HEK293 (cell line): ENCODE results near the gene F10.

Experiments used
- CTCF ChIA-PET: fragments of 350-600 bp; formaldehyde crosslinking; extraction: SDS; loops from one replicate; lab custom pipeline; 2021; ENCODE audit warnings: antibody characterized with exemption; lab: Yijun Ruan, JAX
- POLR2A ChIA-PET: fragments of 300-600 bp; formaldehyde crosslinking; extraction: SDS; loops from one replicate; lab custom pipeline; 2020; ENCODE audit warnings: antibody characterized with exemption, inconsistent platforms; lab: Yijun Ruan, JAX
- H3K27ac ChIP-seq: fragments of 200-500 bp; sonication (Bioruptor generic); 2 replicates; pipeline ENCODE4 v1.5.1; 2014; ENCODE audit warnings: low read depth, low read length, control low read depth, inconsistent platforms; ENCODE audit errors: extremely low read depth
- H3K36me3 ChIP-seq, 2 experiments: fragments of 200-500 bp in 1 of 2; sonication (Bioruptor generic) in 1 of 2; 1 replicate in 1 of 2; 2 replicates in 1 of 2; pipeline ENCODE4 v1.5.1; 2014 to 2017; ENCODE audit warnings: inconsistent platforms in 2 of 2, low read length in 2 of 2; ENCODE audit not compliant: control insufficient read depth in 2 of 2, insufficient read depth in 1 of 2
- H3K4me1 ChIP-seq: fragments of 200-500 bp; sonication (Bioruptor generic); 2 replicates; pipeline ENCODE4 v1.5.1; 2014; ENCODE audit warnings: mild to moderate bottlenecking, low read length, inconsistent platforms; ENCODE audit not compliant: control insufficient read depth, insufficient read depth
- H3K4me3 ChIP-seq: 2 replicates; pipeline ENCODE4 v1.5.1; 2011; ENCODE audit warnings: low read depth, mild to moderate bottlenecking, control low read depth, low read length, moderate library complexity
- H3K9me3 ChIP-seq: fragments of 200-500 bp; sonication (Bioruptor generic); 2 replicates; pipeline ENCODE4 v1.5.1; 2014; ENCODE audit warnings: low read depth, low read length, inconsistent platforms; ENCODE audit not compliant: control insufficient read depth, insufficient read depth
- GLIS1 ChIP-seq: fragments of 450-650 bp; formaldehyde crosslinking; IDR thresholded peaks from 2 replicates; pipeline ENCODE4 v1.5.1; 2016; ENCODE audit warnings: missing biosample characterization, missing genetic modification characterization
- KLF8 ChIP-seq: fragments of 450-650 bp; formaldehyde crosslinking; IDR thresholded peaks from 2 replicates; pipeline ENCODE4 v1.5.1; 2016; ENCODE audit warnings: missing biosample characterization, missing genetic modification characterization
- MYNN ChIP-seq: fragments of 450-650 bp; formaldehyde crosslinking; IDR thresholded peaks from 2 replicates; pipeline ENCODE4 v1.5.1; 2016; ENCODE audit warnings: missing biosample characterization, missing genetic modification characterization, borderline replicate concordance
- REPIN1 ChIP-seq: fragments of 450-650 bp; formaldehyde crosslinking; IDR thresholded peaks from 2 replicates; pipeline ENCODE4 v1.5.1; 2017; ENCODE audit warnings: missing biosample characterization, missing genetic modification characterization, low read depth
- SCRT2 ChIP-seq: fragments of 450-650 bp; formaldehyde crosslinking; IDR thresholded peaks from 2 replicates; pipeline ENCODE4 v1.5.1; 2016; ENCODE audit warnings: missing biosample characterization, missing genetic modification characterization
- SETDB1 ChIP-seq: IDR thresholded peaks from one replicate; pipeline ENCODE4 v1.6.1; 2017; ENCODE audit warnings: mild to moderate bottlenecking, low read length, moderate library complexity, mixed read lengths; ENCODE audit not compliant: insufficient read length
- ZFHX2 ChIP-seq: fragments of 450-650 bp; formaldehyde crosslinking; conservative IDR thresholded peaks from 2 replicates; pipeline ENCODE4 v1.5.1; 2016; ENCODE audit warnings: missing biosample characterization, missing genetic modification characterization
- ZFP37 ChIP-seq: fragments of 450-650 bp; formaldehyde crosslinking; IDR thresholded peaks from 2 replicates; pipeline ENCODE4 v1.5.1; 2016; ENCODE audit warnings: missing biosample characterization, missing genetic modification characterization
- ZFP41 ChIP-seq: fragments of 450-650 bp; formaldehyde crosslinking; IDR thresholded peaks from 2 replicates; pipeline ENCODE4 v1.5.1; 2016; ENCODE audit warnings: missing biosample characterization, missing genetic modification characterization, borderline replicate concordance
- ZNF132 ChIP-seq: fragments of 450-650 bp; formaldehyde crosslinking; IDR thresholded peaks from 2 replicates; pipeline ENCODE4 v1.5.1; 2017; ENCODE audit warnings: missing biosample characterization, missing genetic modification characterization, borderline replicate concordance
- ZNF184 ChIP-seq: fragments of 450-650 bp; IDR thresholded peaks from 2 replicates; pipeline ENCODE4 v1.5.1; 2018; ENCODE audit warnings: missing biosample characterization, mild to moderate bottlenecking, missing genetic modification characterization
- ZNF24 ChIP-seq: fragments of 450-650 bp; formaldehyde crosslinking; IDR thresholded peaks from 2 replicates; pipeline ENCODE4 v1.5.1; 2016; ENCODE audit warnings: missing biosample characterization, missing genetic modification characterization
- ZNF292 ChIP-seq: fragments of 450-650 bp; formaldehyde crosslinking; IDR thresholded peaks from 2 replicates; pipeline ENCODE4 v1.5.1; 2016; ENCODE audit warnings: low read depth, missing biosample characterization, missing genetic modification characterization, borderline replicate concordance
- ZNF354C ChIP-seq: fragments of 450-650 bp; formaldehyde crosslinking; IDR thresholded peaks from 2 replicates; pipeline ENCODE4 v1.5.1; 2016; ENCODE audit warnings: missing biosample characterization, missing genetic modification characterization, low read depth, borderline replicate concordance
- ZNF530 ChIP-seq: fragments of 450-650 bp; formaldehyde crosslinking; IDR thresholded peaks from 2 replicates; pipeline ENCODE4 v1.5.1; 2016; ENCODE audit warnings: low read depth, missing biosample characterization, missing genetic modification characterization
- ZNF549 ChIP-seq: fragments of 450-650 bp; IDR thresholded peaks from 2 replicates; pipeline ENCODE4 v1.5.1; 2018; ENCODE audit warnings: missing biosample characterization, missing genetic modification characterization, mild to moderate bottlenecking, inconsistent platforms, moderate library complexity
- ZNF670 ChIP-seq: fragments of 450-650 bp; formaldehyde crosslinking; IDR thresholded peaks from 2 replicates; pipeline ENCODE4 v1.5.1; 2016; ENCODE audit warnings: missing biosample characterization, missing genetic modification characterization, low read depth
- ZNF792 ChIP-seq: fragments of 450-650 bp; formaldehyde crosslinking; IDR thresholded peaks from 2 replicates; pipeline ENCODE4 v1.5.1; 2016; ENCODE audit warnings: missing biosample characterization, missing genetic modification characterization
- ZNF830 ChIP-seq: fragments of 450-650 bp; IDR thresholded peaks from 2 replicates; pipeline ENCODE4 v1.5.0; 2018; ENCODE audit warnings: missing biosample characterization, missing genetic modification characterization, low read depth, mild to moderate bottlenecking, moderate library complexity
- ZSCAN23 ChIP-seq: fragments of 450-650 bp; formaldehyde crosslinking; IDR thresholded peaks from 2 replicates; pipeline ENCODE4 v1.5.1; 2016; ENCODE audit warnings: missing biosample characterization, missing genetic modification characterization
- ZSCAN30 ChIP-seq: fragments of 450-650 bp; IDR thresholded peaks from 2 replicates; pipeline ENCODE4 v1.5.1; 2018; ENCODE audit warnings: missing biosample characterization, mild to moderate bottlenecking, missing genetic modification characterization, moderate library complexity
- TF ChIP-seq, protein P1 (sequence below): fragments of 450-650 bp; formaldehyde crosslinking; IDR thresholded peaks from 2 replicates; pipeline ENCODE4 v1.5.1; 2016; ENCODE audit warnings: missing biosample characterization, missing genetic modification characterization
- TF ChIP-seq, protein P2 (sequence below): fragments of 450-650 bp; formaldehyde crosslinking; IDR thresholded peaks from 2 replicates; pipeline ENCODE4 v1.5.1; 2017; ENCODE audit warnings: missing biosample characterization, missing genetic modification characterization

The F10 gene

DNA sequence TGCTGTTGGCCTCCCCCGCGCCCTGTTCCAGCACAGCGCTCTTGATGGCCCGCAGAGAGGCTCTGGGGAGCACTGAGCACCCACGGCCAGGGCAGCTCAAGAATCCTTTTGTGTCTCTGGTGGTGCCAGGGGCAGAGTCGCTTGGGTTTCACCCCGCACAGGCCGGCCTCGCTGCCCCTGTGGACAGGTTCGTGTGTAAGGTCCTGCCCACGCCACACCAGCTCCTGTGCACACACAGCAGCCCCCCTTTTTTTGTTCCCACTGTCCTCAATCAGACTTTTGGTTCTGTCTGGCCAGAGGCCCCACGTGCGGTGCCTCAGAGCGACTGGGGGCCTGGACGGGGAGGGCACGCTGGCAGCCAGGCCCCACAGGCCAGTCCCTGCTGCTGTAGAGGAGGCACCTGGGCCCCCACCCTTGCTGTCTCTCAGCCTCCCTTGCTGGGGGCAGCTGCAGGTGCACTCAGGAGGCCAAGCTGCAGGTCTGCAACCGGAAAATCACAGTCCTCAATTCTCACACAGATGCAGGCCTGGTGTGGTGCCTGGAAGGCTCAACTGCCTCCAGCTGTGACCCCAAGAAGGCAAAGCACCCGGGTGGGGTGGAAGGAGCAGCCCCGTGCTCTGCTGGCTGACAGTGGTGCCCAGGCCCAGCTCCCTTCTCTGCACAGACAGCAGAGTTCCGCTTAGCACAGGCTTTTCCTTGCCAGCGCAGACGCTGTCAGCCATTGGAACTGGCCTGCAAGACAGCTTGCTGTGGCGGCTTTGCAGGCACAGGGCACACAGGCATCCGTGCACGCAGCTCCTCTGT lies 29.6 kb upstream of the F10 start:
- H3K4me3 ChIP-seq: no peak overlapping the region
- H3K9me3 ChIP-seq: no peaks in the 10 kb centered on the region
- POLR2A ChIA-PET: no interaction called here
- peaks cover 0 to 10% of the 10 kb centered on the region in 2 experiments; a peak in 1 of 3 replicates for H3K36me3 ChIP-seq
- no peak overlapping the region for H3K27ac ChIP-seq
- TF ChIP-seq ZSCAN23 (tag by site-specific recombination) (no peak), ZNF24 (tag by site-specific recombination) (no peak), GLIS1 (tag by site-specific recombination) (0 out of 2 replicates have a peak, but pooled peaks have one; percentile 10)
- TF ChIP-seq, all 188 proteins: peak for 1
- CTCF ChIA-PET: no interaction called here
- no peaks in the 10 kb centered on the region for H3K4me1 ChIP-seq

DNA sequence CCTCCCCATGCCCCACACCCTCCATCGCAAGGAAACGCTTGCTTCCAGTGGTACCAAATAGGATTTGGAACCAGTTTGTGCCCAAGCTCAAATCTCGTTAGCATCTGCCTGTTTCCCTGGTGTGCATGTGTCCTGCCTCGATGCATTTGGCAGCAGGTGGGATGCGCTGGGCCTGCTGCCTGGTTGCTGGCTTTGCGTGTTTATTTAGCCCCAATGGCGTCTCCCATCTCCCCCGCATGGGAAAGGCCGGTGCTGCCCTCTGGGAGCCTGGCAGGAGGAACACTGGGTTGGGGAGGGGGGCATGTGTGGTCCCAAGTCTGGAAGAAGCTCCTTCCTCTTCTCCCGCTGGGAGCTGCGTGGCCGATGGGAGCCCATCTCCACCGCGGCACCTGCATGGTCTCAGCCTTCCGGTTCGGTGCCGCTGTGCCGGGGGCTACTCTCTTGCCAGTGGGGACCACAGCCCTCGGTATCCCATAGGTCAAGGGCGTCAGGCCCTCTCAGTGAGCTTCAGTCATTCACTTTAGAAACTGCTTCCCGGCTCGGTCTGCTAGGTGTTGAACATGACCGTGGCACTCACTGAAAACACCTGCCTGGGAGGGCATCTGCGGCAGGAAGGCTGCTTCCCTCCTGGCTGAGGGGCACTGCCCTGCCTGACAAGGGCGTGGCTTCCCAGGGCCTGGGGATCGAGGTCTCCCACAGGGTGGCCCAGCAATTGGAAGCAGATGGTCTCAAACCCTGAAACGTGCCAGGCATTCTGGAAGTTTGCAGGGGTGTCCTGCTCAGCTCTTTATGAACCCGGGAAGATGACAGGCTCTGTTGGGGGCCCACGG lies 28.8 kb upstream of the F10 start:
- TF ChIP-seq ZNF792 (tag by site-specific recombination): no peak
- TF ChIP-seq ZNF549 (tag by site-specific recombination): no peak
- TF ChIP-seq ZNF530 (tag by site-specific recombination): no peak
- no peak for TF ChIP-seq REPIN1 (tag by site-specific recombination)
- TF ChIP-seq ZNF670: no peak
- TF ChIP-seq KLF8 (tag by site-specific recombination): no peak
- TF ChIP-seq ZNF292 (tag by site-specific recombination): no peak
- TF ChIP-seq ZNF354C (tag by site-specific recombination): no peak
- no peak for TF ChIP-seq ZFP41 (tag by site-specific recombination)
- no peak for TF ChIP-seq ZFHX2 (tag by site-specific recombination)
- TF ChIP-seq ZNF830 (tag by site-specific recombination): no peak
- TF ChIP-seq MYNN: no peak
- TF ChIP-seq SETDB1: no peak
- no peak for TF ChIP-seq ZFP37 (tag by site-specific recombination)
- POLR2A ChIA-PET: no interaction called here
- no peak overlapping the region for H3K4me3 ChIP-seq
- CTCF ChIA-PET: no interaction called here
- no peaks in the 10 kb centered on the region for H3K4me1 ChIP-seq
- peaks cover 0 to 3% of the 10 kb centered on the region in 2 experiments; a peak in 1 of 3 replicates for H3K36me3 ChIP-seq
- no peaks in the 10 kb centered on the region for H3K9me3 ChIP-seq
- H3K27ac ChIP-seq: no peak overlapping the region

DNA sequence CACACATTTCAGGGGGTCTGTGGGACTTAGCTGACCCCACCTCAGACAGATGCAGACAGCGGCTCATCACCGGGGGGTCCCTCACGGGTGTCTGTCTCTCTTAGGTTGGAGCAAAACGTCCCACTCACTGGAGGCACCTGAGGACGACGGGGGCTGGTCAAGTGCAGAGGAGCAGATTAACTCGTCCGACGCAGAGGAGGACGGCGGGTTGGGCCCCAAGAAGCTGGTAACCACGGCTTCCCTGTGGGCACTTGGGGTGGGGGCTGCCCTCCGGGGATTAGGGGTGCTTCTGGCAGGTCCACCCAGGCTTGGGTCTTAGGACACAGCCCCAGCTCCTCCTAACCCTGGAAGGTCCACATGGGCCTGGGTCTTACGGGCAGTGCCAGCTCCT lies 28.2 kb upstream of the F10 start:
- Histone ChIP-seq H3K27ac (no peak overlapping the region), H3K4me3 (no peak overlapping the region), H3K9me3 (no peaks in the 10 kb centered on the region), H3K36me3 (peaks cover 0 to 3% of the 10 kb centered on the region in 2 experiments; a peak in 1 of 3 replicates), H3K4me1 (no peaks in the 10 kb centered on the region)
- CTCF ChIA-PET: interaction anchor here (0.8 kb wide), 1 partner anchor 9 kb away, joined by 5 read pairs; no protein-coding TSS in a partner anchor
- POLR2A ChIA-PET: no interaction called here
- TF ChIP-seq SCRT2 (tag by site-specific recombination) (no peak), REPIN1 (tag by site-specific recombination) (no peak), ZNF132 (tag by site-specific recombination) (no peak), ZNF184 (no peak), ZFP37 (tag by site-specific recombination) (no peak), ZSCAN30 (tag by site-specific recombination) (no peak)
- TF ChIP-seq, protein P1, sequence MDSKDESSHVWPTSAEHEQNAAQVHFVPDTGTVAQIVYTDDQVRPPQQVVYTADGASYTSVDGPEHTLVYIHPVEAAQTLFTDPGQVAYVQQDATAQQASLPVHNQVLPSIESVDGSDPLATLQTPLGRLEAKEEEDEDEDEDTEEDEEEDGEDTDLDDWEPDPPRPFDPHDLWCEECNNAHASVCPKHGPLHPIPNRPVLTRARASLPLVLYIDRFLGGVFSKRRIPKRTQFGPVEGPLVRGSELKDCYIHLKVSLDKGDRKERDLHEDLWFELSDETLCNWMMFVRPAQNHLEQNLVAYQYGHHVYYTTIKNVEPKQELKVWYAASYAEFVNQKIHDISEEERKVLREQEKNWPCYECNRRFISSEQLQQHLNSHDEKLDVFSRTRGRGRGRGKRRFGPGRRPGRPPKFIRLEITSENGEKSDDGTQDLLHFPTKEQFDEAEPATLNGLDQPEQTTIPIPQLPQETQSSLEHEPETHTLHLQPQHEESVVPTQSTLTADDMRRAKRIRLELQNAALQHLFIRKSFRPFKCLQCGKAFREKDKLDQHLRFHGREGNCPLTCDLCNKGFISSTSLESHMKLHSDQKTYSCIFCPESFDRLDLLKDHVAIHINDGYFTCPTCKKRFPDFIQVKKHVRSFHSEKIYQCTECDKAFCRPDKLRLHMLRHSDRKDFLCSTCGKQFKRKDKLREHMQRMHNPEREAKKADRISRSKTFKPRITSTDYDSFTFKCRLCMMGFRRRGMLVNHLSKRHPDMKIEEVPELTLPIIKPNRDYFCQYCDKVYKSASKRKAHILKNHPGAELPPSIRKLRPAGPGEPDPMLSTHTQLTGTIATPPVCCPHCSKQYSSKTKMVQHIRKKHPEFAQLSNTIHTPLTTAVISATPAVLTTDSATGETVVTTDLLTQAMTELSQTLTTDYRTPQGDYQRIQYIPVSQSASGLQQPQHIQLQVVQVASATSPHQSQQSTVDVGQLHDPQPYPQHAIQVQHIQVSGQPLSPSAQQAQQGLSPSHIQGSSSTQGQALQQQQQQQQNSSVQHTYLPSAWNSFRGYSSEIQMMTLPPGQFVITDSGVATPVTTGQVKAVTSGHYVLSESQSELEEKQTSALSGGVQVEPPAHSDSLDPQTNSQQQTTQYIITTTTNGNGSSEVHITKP (tag by site-specific recombination): no peak
- TF ChIP-seq, protein P2, sequence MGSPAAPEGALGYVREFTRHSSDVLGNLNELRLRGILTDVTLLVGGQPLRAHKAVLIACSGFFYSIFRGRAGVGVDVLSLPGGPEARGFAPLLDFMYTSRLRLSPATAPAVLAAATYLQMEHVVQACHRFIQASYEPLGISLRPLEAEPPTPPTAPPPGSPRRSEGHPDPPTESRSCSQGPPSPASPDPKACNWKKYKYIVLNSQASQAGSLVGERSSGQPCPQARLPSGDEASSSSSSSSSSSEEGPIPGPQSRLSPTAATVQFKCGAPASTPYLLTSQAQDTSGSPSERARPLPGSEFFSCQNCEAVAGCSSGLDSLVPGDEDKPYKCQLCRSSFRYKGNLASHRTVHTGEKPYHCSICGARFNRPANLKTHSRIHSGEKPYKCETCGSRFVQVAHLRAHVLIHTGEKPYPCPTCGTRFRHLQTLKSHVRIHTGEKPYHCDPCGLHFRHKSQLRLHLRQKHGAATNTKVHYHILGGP (tag by site-specific recombination): no peak
